ENCODE measurements around the gene PSMD8.
"Not testable (repeated sequence)": the region's sequence is repeated elsewhere in the genome, so short reads cannot be mapped to it uniquely, and the experiment has no call there.

Gene PSMD8

DNA sequence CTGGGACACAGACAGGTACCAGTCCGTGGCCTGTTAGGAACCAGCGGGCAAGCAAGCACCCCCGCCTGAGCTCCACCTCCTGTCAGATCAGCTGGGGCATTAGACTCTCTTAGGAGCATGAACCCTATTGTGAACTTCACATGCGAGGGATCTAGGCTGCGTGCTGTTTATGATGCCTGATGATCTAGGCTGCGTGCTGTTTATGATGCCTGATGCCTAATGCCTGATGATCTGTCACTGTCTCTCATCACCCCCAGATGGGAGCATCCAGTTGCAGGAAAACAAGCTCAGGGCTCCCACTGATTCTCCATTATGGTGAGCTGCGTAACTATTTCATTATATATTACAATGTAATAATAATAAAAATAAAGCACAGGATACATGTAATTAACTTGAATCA is 48.1 kb downstream of the PSMD8 start:
- ChIA-PET CTCF (interaction anchor here (1.2 kb wide), 1 partner anchor 212 kb away, joined by 3 read pairs; no protein-coding TSS in a partner anchor), POLR2A (no interaction called here)
- DNase-seq (ENCODE audit: low read depth, low spot score) = no peak
- no peak overlapping the region for H3K4me3 ChIP-seq (ENCODE audit: low read depth, low read length)
- TF ChIP-seq, protein P1, sequence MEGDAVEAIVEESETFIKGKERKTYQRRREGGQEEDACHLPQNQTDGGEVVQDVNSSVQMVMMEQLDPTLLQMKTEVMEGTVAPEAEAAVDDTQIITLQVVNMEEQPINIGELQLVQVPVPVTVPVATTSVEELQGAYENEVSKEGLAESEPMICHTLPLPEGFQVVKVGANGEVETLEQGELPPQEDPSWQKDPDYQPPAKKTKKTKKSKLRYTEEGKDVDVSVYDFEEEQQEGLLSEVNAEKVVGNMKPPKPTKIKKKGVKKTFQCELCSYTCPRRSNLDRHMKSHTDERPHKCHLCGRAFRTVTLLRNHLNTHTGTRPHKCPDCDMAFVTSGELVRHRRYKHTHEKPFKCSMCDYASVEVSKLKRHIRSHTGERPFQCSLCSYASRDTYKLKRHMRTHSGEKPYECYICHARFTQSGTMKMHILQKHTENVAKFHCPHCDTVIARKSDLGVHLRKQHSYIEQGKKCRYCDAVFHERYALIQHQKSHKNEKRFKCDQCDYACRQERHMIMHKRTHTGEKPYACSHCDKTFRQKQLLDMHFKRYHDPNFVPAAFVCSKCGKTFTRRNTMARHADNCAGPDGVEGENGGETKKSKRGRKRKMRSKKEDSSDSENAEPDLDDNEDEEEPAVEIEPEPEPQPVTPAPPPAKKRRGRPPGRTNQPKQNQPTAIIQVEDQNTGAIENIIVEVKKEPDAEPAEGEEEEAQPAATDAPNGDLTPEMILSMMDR (IDR thresholded peaks at IDR 0.05; ENCODE audit: insufficient read depth, low read length, missing control alignments) = no peak

DNA sequence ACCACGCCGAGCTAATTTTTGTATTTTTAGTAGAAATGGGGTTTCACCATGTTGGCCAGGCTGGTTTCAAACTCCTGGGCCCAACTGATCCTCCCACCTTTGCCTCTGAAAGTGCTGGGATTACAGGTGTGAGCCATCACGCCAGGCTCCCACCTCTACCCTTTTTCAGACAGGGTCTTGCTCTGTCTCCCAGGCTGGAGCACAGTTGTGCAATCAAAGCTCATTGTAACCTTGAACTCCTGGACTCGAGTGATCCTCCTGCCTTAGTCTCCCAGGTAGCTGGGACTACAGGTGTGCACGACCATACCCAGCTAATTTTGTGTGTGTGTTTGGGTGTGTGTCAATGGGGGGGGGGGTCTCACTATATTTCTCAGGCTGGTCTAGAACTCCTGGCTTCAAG is 49.9 kb downstream of the PSMD8 start:
- H3K4me3 ChIP-seq (ENCODE audit: low read depth, low read length) = no peak overlapping the region
- POLR2A ChIA-PET = no interaction called here
- no peak for DNase-seq (ENCODE audit: low read depth, low spot score)
- TF ChIP-seq, protein P1 (IDR thresholded peaks at IDR 0.05; ENCODE audit: insufficient read depth, low read length, missing control alignments) = no peak
- CTCF ChIA-PET = interaction anchor here (1.1 kb wide), 1 partner anchor 210 kb away, joined by 3 read pairs; no protein-coding TSS in a partner anchor

DNA sequence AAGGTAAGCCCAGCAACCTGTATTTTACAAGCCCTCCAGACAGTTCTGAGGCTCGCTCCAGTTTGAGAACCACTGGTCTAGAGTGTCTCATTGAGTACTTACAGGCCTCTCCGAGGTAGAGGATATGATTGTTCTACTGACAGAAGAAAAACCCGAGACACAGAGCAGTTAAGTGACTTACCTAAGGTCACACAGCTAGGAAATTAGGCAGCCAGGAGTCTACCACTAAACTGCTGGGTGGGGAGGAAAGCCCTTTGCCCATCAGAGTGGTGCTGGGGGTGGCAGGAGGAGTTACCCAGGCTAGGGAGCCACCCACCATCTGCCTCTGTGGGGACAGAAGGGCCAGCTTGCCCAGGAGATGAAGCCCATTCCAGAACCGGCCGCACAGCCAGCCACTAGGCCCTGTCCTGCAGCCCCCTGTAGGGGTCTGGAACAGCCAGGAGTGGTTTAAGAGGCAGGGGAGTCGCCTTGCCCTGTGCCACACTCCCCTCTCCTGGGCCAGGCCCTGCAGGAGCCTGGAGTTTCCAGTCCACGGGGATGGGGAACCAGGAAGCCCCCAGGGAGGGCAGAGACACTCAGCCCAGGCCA is 50.9 kb downstream of the PSMD8 start:
- POLR2A ChIA-PET = no interaction called here

DNA sequence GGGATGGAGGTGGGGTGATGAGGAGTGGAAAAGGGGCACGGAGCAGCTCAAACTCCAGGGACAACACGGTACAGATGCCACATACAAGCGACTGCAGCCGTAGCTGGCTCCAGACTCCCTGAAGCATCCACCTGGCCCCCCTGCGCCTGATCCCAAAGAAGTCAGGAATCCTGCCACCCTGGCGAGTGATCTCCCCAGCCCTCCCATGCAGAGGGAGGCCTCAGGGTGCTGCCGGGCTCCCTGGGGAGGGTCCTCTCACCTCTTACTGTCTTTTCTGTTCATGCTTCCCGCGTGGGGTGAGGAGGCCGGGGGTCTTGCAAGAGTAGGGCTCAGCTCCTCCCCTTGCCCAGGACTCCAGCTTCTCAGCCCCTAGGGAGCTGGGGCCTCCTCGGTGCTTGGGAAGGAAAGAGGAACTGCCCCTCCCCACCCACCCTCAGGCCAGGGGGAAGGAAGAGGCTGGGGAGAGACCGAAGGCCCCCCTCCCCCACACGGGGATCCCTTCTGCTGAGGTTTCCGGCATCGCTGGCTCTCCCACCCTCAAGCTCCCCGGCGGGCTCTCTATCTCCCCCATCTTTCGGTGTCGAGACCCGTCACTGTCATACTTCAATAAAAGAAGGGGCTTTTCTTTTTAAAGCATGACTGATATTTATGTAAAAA is 51.6 kb downstream of the PSMD8 start, which contains the start of gene RASGRP4:
Gene RASGRP4 (minus strand): TSS at position 410 of the 657 bp plus-strand sequence. CDS start 128 bp downstream, at position 282.
- no peak for DNase-seq (ENCODE audit: low read depth, low spot score)
- no peak within 1 kb of the TSS for H3K4me3 ChIP-seq (ENCODE audit: low read depth, low read length)
- ChIA-PET POLR2A (no interaction called here), CTCF (interaction anchor here (1.2 to 1.8 kb wide), 2 partner anchors 23 to 28 kb away, joined by 3 to 7 read pairs; partner anchors contain the start of gene FAM98C)
- TF ChIP-seq, protein P1 (IDR thresholded peaks at IDR 0.05; ENCODE audit: insufficient read depth, low read length, missing control alignments) = no peak

More for the DNA sequence above, 50.9 kb downstream of the PSMD8 start:
- CTCF ChIA-PET = interaction anchor here (1.2 to 1.8 kb wide), 2 partner anchors 22 to 29 kb away, joined by 3 to 7 read pairs; partner anchors contain the start of gene FAM98C
- DNase-seq (ENCODE audit: low read depth, low spot score) = no peak
- TF ChIP-seq, protein P1 (IDR thresholded peaks at IDR 0.05; ENCODE audit: insufficient read depth, low read length, missing control alignments) = no peak
- no peak overlapping the region for H3K4me3 ChIP-seq (ENCODE audit: low read depth, low read length)

DNA sequence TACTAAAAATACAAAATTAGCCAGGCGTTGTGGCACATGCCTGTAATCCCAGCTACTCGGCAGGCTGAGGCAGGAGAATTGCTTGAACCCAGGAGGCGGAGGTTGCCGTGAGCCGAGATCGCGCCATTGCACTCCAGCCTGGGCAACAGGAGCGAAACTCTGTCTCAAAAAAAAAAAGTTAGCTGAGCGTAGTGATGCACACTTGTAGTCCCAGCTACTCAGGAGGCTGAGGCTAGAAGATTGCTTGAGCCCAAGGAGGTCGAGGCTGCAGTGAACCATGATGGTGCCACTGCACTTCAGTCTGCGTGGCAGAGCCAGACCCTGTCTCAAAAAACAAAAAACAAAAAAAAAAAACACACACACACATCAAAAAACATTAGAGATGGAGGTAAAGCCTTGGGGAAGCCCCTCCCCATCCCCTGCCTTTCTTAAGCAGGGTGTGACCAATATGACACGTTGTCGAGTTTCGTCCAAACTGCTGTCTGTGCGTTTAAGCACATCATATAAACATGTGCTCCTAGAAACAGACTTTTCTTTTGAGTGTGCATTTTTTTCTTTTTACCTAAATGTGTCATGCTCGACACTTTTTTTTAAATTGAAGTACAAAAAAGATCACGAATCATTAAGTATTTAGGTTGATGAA is 52.8 kb downstream of the PSMD8 start:
- CTCF ChIA-PET; DNase-seq (ENCODE audit: low read depth, low spot score); POLR2A ChIA-PET; H3K4me3 ChIP-seq (ENCODE audit: low read depth, low read length): not testable (repeated sequence)

DNA sequence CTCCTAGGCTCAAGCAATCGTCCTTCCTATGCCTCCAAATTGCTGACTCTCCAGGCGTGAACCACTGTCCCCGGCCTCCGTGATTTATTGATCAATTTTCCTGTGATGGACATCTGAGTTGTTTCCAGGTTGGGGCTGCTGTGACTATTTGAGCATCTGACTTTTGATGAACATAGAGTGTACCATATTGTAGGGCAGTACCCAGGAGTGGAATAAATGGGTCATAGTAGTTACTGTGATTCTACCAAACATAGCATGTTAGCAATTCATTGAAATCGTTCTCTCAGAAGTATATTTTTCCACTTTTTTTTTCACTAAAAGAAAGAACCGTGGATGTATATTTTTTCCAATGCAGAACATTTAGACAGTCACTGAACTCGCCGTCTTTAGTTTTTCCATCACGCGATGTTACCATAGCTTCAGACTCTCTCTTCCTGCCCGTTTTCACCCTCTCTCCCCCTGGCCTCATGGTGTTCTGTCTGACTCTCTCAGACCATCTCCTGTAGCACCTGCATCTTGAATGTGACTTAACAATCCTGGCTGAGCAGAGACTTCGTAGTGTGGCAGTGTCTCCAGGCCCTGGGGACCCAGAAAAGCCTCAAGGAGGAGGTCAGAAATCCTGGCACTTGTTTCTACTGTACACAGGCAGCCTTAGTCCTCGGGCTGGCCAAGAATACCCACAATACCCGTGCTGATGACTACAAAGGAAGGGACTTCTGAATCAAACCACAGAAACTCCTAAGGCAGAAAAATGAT is 54.9 kb downstream of the PSMD8 start:
- CTCF ChIA-PET = no interaction called here
- no peak for DNase-seq (ENCODE audit: low read depth, low spot score)
- TF ChIP-seq, protein P1 (IDR thresholded peaks at IDR 0.05; ENCODE audit: insufficient read depth, low read length, missing control alignments) = no peak

More for the DNA sequence above, 54.9 kb downstream of the PSMD8 start:
- POLR2A ChIA-PET = no interaction called here
- H3K4me3 ChIP-seq (ENCODE audit: low read depth, low read length) = no peak overlapping the region
